ENCODE measurements around the gene SMIM11.
"Not testable (repeated sequence)": the region's sequence is repeated elsewhere in the genome, so short reads cannot be mapped to it uniquely, and the experiment has no call there.

The SMIM11 gene

DNA sequence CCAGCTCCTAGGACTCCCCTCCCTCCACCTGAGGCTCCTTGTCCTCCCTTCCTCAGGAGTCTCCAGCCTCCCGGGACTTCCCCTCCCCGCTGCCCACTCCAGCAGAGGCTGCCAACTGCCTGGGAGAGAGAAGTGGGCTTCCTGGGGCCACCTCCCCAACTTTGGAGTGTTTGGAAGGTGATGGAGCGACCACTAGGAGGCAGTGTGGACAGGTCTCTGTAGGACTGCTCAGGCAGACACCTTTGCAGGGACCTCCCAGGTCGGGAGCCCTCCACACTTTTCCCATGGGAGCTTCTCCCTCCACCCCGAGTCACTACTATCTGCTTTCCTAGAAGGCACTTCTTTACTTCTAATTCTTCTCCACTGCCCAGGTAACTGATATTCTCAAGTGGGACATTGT, 29.4 kb downstream of the SMIM11 start:
- DNase-seq (ENCODE audit: low read depth, low spot score); H3K4me3 ChIP-seq (ENCODE audit: low read length): not testable (repeated sequence)

DNA sequence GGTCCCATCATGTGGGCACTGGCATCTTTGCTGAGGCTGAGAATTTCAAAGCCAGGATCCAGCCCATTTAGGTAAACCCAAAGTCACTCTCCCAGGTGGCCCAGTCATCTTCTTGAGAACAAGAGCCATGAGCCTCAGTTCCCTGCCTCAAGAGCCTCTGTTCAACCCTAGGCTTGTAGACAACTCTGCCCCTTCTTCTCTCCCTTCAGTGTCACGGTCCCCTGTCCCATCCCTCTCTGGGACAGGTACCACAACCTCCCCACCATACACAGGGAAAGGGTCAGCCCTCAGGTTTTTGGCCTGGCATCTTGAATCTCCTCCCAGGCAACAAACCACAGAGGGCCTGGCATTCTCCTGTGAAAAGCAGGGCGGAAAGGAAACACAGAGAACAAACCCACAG, 30.4 kb downstream of the SMIM11 start:
- H3K4me3 ChIP-seq (ENCODE audit: low read length); DNase-seq (ENCODE audit: low read depth, low spot score): not testable (repeated sequence)

DNA sequence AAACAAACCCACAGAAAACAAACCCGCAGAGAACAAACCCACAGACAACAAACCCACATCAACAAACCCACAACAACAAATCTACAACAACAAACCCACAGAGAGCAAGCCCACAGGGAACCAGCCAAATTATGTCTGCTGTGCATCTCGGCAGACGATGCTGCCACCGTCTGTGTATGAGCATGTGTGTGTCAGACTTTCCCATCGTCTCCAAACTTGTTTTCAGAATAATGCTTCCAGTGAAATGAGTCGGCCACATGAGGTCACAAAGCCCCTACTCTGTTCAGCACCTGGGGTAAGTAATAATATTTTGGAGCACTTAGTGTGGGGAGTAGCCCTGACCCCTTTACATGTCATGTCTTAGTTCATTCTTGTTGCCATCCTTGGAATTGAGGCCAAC, 30.8 kb downstream of the SMIM11 start:
- not testable (repeated sequence) for DNase-seq (ENCODE audit: low read depth, low spot score); H3K4me3 ChIP-seq (ENCODE audit: low read length)

DNA sequence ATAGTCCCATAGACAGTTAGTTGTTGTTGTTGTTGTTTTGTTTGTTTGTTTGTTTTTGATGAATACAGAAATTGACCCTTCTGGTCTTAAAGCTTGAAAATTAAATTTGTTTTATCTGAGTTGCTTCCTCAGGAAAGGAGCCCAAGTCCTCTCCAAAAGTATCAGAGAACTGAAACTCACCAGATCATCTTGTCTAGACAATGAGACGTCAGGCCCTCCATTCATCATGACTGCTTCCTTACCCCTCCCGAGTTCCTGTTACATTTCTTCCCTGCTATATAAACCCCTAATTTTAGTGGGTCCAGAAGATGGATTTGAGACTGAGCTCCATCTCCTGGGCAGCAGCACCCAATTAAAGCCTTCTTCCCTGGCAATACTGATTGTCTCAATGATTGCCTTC, 31.4 kb downstream of the SMIM11 start:
- not testable (repeated sequence) for H3K4me3 ChIP-seq (ENCODE audit: low read length); DNase-seq (ENCODE audit: low read depth, low spot score)

DNA sequence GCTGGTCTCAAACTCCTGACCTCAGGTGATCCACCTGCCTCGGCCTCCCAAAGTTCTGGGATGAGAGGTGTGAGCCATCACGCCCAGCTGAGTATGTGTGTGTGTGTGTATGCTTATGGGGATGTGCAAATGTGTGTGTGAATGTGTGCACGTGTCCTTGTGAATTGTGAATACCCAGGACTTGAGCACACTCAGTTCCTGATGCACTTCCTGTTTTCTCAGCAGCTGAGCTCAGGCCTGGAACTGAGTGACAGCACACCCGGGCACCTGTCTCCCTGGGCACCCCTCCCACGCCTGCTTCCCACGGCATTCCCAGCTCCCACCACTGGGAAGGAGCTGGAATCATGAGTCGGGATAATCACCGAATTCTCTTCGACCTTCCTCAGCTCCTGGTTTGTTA, 32.0 kb downstream of the SMIM11 start:
- DNase-seq (ENCODE audit: low read depth, low spot score) = not testable (repeated sequence)

DNA sequence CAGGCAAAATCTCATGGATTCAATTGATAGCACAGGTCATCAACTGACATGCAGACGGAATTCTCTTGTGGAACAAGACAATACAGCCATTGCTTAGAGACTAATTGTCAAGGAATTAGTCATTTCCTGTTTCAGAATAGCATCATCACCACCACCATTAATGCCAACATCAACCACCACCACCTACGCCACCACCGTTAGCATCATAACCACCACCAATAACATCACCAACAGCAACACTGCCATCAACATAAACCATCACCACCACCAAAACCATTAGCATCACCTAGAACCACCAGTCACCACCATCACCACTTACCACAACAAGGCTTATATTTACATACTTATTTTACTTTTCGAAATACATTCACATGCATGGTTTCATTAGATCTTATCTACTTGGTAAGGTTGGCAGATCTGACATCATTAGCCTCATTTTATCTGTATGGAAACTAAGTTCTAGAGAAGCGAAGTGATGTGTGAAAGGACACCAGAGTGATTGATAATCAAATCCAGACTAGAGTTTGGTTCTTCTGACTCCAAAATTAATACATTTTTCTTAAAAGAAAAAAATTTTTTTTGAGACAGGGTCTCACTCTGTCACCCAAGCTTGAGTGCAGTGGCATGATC, 42.3 kb downstream of the SMIM11 start:
- not testable (repeated sequence) for H3K4me3 ChIP-seq (ENCODE audit: low read length); DNase-seq (ENCODE audit: low read depth, low spot score)

More for the DNA sequence above, 32.0 kb downstream of the SMIM11 start:
- H3K4me3 ChIP-seq (ENCODE audit: low read length) = not testable (repeated sequence)

DNA sequence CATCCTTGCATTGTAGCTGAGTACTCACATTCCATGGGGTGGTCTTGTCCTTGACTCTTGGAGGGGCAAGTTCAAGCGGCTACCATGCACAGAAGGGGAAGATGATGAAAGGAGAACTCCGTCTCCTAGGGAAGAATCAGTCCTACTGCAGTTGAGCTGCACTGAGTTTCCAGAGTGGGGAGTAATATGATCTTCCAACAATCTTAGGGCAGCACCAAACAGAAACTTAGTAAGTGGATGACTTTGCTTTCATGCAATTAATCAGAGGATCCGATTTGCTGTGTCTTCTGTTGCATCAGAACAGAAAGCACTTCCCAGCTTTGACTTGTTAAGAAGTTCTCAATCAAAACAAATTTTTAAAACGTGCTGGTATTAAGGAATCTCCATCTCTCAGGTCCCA, 48.5 kb downstream of the SMIM11 start, which contains the start of gene SMIM34:
SMIM34 (minus strand) TSS at position 147 of the 400 bp plus-strand sequence; CDS start at position 35, 112 bp downstream.
- DNase-seq (ENCODE audit: low read depth, low spot score); H3K4me3 ChIP-seq (ENCODE audit: low read length): not testable (repeated sequence)

DNA sequence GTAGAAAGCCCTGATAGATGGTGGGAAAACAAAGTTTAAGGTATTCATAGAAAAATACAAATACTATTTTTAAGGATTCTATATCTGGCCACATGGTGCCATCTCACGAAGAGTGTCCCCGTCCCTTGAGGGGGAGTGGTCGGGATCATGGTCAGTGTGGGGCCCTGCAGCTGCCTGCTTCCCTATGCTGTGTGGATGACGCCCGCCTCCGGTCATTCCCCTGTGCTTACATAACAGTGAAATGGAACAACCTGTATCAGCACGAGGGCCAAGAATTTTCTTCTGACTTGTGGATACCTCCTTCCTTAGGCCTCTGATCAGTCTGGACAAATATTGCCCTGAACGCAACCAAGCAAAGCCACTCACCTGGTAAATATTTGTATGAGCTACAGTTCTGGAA, 52.0 kb downstream of the SMIM11 start:
- not testable (repeated sequence) for DNase-seq (ENCODE audit: low read depth, low spot score); H3K4me3 ChIP-seq (ENCODE audit: low read length)

DNA sequence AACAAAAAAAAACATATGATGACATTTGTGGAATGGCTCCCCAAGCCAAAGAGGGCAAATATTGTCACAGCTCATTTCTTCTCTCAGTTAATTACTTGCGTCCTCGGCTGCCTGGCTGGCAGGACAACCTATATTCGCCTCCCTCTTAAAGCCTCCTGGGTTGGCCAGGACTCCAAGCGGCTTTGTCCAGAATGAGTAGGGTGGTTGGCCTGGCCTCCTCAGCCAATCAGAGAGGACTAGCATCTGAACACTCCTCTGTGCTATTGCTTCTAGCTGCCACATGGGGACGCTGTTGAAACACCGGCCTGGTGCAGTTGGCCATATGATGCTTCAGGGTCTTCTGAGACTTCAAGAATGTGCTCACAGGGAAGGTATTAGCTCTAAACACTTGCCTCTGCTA, 53.1 kb downstream of the SMIM11 start:
- not testable (repeated sequence) for DNase-seq (ENCODE audit: low read depth, low spot score); H3K4me3 ChIP-seq (ENCODE audit: low read length)

DNA sequence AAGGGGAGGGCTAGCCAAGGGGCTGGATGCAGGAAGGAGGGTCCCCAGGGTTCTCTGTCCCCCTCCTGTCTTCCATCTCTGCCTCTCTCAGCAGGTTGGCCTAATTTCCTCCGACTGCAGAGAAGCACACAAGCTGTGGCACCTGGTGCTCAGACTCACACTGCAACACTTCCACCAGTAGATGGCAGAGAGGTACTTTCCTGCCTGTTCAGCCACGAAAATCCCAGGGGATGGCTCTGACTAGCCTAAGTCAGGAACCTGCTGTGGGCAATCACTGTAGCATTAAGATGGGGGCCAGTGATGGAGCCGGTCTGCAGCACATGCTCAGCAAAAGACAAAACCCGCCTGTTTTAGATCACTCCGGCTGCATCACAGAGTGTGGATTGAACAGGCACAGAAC, 54.4 kb downstream of the SMIM11 start:
- not testable (repeated sequence) for DNase-seq (ENCODE audit: low read depth, low spot score); H3K4me3 ChIP-seq (ENCODE audit: low read length)

Data from Jurkat, Clone E6-1 (cell line).